GM18858 (cell line): ENCODE measurements around the gene MDM4.

Experiments
- ATAC-seq: cut with Tn5 transposase; IDR thresholded peaks from one replicate; pipeline ENCODE4 v1.9.1; 2021; ENCODE audit not compliant: unreplicated experiment

MDM4 gene

DNA sequence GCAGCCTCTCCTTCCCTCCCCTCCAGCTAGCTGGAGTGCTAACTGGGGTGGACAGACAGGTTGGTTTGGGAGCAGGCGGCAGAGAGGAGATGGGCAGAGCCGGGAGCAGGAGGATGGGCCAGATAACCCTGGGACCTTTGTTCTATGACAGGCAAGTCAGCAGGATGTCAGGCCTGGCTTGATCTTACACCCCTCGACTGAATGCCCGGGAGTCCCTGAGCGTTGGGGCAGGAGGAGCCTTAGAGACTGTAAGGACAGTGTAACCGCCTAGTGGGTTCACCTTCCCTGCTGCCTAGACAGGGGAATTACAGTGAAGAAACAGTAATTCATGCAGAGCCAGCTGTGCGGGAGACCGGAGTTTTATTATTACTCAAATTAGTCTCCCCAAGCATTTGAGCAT lies 60.2 kb downstream of the MDM4 start:
- ATAC-seq: no peak

GRCh38 chr1:204577794-204578478 lies 61.7 kb downstream of the MDM4 start:
- ATAC-seq: no peak

GRCh38 chr1:204578867-204579664 lies 62.9 kb downstream of the MDM4 start:
- peak; percentile 73 for ATAC-seq

DNA sequence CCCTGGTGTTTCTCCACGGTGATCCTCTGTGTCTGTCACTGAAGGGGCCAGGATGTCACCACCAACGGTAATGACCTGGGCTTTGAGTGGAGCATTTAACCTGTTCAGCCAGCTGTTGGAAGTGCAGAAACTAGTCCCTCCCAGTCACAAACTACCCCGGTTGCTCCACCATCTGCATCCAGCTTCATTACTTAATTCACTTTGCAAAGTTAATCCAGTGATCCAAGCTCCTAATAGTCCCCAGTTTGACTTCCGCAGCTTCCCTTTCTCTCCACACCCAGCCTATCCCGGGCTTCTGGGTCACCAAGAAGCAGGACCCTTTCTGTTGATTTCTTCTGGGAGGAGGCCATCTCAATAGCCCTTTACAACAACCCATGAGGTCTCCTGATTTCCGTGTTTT lies 63.5 kb downstream of the MDM4 start:
- ATAC-seq: no peak

DNA sequence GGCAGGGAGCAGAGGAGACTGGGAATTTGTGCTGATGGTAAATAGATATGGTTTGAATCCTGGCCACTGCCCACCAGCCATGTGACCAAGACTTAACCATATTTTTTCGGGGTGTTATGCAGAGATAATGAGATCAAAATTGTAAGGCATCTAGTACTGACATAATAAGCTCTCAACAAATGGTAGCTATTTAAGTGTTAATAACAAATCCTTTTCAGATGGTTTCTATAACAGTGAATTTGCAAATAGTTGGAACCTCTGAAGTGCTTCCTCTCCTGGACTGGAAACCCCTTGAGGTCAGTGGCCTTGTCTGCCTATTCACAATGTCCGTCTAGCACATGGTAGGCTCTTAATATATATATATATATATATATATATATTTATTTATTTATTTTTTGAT lies 64.7 kb downstream of the MDM4 start:
- no peak for ATAC-seq

DNA sequence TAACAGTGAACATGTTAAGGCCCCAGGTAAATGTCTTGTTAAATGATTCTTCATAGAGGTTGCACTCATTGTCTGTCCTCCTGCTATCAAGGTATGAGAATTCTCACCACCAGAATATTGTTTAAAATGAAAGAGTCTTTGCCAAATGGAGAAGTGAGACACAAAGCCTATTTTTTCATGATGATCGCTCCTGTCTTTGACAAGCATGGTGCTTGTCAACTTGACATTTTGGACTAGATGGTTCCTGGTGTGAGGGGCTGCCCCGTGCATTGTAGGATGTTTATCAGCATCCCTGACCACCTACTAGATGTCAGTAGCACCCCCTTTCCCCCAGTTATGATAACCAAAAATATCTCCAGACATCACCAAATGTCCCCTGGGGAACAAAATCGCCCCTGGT lies 65.6 kb downstream of the MDM4 start:
- no peak for ATAC-seq

DNA sequence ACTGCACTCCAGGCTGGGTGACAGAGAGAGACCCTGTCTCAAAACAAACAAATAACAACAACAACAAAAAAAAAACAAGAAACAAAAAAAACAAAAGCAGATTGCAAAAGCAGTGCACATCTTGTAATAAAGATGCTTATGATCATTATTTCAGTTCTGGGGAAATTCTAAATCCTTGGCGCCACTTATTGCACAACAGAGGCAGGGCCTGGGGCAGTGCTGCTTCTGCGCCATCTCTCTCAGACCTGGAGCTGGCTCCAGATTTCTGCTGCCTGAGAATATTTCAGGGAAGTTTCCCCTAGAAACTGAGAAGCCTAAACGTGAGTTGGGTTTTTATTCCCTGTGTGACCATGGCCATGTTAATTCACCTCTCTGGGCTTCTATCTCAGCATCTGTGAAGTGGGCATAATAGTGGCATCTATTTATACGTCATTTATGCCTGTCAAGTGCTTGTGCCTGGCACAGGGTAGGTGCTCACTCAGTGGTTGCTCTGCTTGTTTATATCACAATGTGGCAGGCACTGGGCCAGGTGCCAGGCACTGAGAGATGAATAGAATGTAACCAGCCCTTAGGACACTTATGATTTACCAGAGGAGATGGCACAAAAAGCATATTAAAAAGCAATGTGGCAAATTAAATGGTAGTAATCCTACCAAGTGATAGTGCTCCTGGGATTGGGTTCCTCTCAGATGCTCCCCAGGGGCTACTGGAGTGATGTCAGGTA lies 67.9 kb downstream of the MDM4 start:
- ATAC-seq: no peak

DNA sequence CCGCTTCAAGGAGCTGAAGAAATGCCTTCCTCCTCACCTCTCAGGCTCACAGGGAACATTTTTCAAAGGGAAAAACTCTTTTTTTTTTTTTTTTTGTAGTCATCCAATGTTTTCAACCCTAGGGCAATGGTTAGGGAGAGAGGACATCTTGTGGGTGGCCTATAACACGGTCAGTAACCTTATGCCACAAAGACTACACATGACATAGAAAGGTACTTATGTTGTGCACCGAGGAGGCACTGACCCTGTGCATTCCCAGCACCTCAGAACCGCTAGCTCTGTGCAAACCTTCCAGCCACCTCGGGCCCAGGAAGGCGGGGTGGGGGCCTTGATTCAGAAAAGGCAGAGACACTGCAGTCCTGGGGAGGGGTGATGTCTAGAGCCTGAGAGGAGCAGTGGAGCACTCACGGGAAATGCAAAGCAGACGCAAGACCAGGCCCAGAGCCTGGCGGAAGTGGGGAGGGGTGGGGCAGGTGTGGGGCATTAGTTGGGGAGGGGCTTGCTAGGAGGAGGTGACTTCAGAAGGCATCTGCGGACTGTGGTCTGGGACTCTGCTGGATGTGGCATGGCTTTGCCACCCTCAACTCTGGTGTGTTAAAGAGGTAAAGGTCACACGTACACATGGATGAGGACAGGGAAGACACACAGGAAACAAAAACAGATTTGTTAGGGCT lies 68.6 kb downstream of the MDM4 start:
- ATAC-seq: no peak

DNA sequence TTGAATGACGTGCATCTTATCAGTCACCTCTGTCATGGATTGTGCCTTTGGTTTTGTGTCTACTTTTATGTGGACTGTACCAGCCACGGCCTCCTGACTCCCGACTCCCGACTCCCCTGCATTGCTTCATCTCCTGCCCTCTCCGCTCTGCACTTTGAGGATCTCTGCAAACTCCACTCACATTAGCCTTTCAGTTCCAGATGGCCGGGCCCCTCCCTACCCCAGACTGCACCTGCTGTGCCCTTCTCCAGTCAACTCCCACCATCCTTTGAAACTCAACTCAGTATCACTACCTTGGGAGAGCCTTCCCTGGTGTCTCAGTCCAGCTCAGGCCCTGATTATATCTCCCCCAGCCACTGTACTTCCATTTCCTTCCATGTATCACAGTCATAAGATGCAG lies 71.4 kb downstream of the MDM4 start:
- no peak for ATAC-seq

DNA sequence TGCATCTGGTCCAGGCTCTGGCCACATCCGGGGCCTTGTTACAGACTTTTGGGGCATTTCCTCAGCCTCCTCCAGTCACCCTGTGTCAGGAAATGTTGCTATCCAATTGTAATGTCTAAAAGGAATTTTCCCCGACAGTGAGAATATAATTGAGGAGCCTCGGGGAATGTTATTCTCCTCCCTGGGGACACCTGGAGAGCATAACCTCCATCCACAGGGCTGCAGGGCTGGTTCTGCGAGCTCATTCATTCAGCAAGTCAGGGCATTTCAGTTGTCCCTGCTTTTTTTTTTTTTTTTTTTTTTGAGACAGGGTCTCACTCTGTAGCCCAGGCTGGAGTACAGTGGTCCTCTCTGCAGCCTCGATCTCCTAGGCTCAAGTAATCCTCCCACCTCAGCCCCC lies 72.6 kb downstream of the MDM4 start:
- ATAC-seq: no peak

- ATAC-seq: no peak
These were observed 73.3 kb downstream of the MDM4 start for GRCh38 chr1:204589409-204590038.

GRCh38 chr1:204591473-204592090 lies 75.4 kb downstream of the MDM4 start:
- no peak for ATAC-seq

DNA sequence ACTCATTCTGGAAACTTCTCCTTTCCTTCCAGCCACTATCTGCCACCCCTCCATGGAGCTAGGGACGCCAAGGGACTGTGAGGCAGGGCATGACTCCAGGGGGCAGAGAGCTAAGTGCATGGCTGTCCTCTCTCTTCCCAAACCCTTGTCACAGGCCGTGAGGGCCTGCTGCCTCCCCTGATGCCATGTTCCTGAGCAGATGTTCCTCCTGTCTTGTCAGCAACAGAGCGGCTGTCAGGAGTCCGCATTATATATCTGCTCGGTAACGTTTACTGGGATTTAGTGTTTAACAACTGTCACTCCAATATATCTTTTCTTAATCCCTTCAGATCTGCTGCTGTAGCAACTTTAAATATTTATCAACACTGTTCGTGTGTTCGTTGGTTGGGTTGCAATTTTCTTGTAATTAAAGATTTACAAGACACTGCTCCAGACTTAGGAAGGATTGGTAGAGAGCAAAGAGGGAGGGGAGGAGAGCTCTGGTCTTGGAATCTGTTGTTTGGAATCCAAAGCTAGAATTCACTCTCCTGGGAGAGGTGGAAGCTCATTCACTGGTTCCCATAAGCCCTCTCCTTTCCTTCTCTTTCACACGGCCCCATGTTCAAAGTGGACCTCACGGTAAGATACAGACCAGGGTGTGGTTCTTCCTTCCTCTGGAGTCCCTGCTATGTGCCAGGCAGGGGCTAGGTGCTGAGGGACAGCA lies 76.2 kb downstream of the MDM4 start:
- no peak for ATAC-seq

DNA sequence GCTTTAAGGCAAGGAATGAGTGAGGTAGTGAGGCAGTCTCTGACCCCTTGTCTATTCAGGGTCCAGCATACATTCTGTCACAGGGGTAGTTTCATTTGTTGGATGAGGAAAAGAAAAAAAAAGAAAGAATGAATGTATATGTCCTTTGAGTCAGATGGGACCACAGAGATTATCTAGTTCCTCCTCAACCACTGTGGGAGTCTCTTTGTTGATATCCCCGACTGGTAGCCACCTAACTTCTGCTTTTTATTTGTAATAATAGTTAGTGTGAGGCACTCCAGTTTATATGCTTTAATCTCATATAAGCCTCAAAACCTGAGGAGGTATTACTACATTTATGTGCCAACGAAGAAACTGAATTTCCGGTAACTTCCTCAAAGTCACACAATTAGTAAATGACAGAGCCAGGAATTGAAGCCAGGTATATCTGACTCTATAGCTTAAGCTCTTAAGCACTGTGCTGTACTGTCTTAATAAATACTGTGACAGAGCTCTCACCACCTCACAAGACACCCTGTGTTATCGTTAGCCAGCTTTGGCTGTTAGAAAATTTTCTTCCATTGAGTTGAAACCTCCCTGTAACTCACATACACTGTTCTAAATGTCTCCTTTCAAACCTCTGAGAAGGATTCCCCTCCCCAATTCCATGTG lies 82.2 kb downstream of the MDM4 start:
- no peak for ATAC-seq

DNA sequence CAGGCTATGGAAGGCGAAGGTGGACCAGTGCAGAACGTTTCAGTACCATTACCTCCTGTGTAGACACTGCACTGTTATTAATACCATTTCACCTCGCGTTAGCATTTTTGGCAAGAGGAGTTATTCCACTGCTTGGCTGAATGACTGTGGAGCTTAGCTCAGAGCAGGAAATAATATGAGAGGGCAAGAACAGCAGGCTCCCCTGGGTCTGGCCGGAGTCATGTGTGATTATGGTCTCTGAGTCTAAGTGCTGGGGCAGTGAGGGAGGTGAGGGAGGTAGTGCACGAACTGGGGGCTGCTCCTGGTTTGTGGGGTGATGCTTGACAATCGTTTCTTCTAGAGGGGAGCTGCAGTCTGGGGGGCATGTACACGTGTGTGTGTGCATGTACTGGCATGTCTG lies 82.9 kb downstream of the MDM4 start:
- ATAC-seq: no peak

DNA sequence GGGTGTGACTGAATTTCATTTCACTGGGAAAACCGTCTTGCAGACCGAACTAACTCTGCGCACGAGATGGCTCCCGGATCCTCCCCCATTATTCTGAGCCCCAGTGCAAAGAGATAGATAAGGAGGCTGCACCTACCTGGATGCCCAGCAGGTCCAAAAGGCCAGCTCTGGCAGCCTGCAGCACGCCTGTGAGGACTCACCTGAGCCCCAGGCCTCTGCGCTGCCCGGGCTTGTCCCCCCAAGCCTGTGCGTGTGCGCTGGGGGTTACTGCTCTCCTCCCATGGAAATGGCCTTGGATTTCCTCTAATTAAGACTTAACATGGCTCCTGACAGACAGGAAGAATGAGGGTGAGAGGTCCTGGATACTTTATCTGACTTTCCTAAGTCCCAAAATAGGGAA lies 83.4 kb downstream of the MDM4 start:
- no peak for ATAC-seq

DNA sequence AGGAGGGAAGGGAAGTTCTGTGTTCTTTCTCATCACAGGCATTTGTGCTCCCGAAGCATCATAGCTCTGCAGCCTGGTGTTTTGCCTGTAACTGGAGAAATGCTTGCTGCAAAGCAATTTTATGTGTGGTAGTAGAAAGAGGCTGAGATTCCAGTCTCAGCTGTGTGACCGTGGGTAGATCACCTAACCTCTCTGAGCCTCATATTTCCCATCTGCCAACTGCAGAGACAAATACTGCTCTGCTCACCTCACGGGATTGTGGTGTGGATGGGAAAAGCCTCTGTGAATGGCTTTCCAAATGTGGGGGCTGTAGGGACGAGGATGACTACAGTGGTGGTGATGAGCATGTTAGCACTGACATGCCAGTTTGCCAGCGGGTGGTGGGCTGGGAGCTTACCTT lies 84.0 kb downstream of the MDM4 start:
- no peak for ATAC-seq

GRCh38 chr1:204600968-204601367 lies 84.8 kb downstream of the MDM4 start:
- no peak for ATAC-seq

- no peak for ATAC-seq
These were observed 85.9 kb downstream of the MDM4 start for GRCh38 chr1:204602111-204602579.
